Suppressor macrophage treated with lipopolysaccharide for 4 hours (primary cell): ENCODE measurements around the gene DAAM2.
A peak's percentile ranks its signal among the peaks of the same experiment; 100 is the strongest.

Experiments used
- DNase-seq: peaks from one replicate; pipeline ENCODE4 v3.0.0-alpha.2; 2020

DAAM2 gene

DNA sequence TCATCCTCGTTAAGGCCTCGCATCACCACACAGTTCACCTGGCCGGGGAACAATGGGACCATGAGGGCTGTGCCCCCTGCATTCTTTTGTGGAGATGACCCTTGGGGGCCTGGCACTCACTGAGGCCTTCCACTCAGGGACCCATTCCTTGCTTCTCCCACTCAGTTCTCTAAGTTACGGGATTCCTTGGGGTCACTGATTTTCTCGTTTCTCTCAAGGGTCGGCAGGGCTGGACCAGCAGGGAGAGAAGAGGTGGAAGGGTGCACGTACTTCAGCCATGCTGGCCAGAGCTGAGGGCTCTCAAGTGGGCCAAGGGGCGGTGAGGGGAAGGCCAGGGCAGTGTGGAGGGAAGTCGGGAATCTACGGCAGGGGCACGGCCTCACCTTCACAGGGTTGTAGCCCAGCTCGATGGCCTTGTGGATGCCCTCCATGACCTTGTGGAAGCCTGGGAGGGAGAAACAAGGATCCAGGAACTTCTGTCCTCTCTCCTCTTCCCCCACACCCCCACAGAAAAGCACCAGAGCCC is 121.3 kb downstream of the DAAM2 start:
- DNase-seq: no peak

DNA sequence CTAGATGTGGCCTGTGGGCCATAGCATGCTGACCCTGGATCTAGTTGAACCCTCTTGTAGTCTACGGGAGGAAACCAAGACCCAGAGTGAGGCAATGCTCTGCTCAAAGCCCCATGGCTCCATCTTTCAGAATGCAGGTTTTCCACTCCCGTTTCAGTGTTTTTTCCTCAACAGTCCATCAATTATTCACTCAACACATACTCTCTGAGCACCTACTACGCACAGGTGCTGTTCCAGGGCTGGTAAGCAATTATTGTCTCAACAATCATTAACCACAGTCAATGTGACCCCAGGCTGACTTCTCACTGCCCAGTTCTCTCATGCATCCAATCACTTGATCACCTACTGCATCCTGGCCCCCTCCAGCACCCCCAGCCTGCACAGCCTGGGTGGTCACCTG is 122.1 kb downstream of the DAAM2 start:
- DNase-seq: no peak

DNA sequence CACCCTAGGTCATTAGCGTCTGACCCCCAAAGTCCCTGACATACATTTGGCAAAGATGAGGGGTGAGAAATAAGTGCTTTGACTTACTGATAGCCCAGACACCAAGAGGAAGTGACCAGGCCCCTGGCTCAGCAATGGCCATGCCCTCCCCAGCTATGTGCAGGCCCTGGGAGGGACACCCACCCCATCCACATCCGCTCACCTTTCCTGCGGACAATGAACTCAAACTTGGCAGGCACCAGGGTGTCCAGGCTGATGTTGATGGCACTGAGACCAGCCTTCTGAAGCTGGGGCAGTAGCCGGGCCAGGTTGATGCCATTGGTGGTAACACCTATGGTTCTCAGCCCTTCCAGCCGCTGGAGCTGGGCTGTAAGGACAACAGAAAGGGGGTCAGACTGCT is 123.7 kb downstream of the DAAM2 start:
- no peak for DNase-seq

DNA sequence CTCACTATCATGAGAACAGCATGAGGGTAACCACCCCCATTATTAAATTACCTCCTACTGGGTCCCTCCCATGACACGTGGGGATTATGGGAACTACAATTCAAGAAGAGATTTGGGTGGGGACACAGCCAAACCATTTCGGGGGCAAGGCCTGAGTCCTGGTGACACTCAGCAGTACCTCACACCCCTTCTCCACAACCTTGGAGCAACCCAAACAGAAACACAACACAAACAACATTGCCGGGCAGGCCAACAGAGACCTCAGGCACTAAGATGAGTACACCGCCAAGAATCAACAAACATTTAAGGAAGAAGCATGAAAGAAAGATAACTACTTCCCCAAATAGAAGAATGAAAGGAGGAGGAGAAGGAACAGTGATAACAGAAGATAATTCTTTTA is 125.2 kb downstream of the DAAM2 start:
- no peak for DNase-seq

DNA sequence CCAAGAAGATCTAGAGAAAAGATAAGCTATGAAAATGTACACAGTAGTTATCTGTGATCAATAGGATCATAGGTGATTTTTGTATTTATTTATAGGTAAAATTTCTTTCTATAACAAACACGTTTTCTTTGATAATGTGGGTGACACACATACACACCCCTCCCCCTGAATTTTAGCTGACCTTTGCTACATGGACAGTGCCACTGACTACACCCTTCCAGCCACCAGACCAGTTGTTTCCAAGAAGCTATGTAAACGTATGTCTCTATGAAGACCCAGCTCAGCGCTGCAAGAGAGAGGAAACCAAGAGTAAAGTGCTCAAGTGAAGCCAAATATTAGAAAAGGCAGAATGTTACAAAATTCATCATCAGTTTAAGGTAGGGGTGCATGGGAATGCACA is 125.8 kb downstream of the DAAM2 start:
- no peak for DNase-seq

DNA sequence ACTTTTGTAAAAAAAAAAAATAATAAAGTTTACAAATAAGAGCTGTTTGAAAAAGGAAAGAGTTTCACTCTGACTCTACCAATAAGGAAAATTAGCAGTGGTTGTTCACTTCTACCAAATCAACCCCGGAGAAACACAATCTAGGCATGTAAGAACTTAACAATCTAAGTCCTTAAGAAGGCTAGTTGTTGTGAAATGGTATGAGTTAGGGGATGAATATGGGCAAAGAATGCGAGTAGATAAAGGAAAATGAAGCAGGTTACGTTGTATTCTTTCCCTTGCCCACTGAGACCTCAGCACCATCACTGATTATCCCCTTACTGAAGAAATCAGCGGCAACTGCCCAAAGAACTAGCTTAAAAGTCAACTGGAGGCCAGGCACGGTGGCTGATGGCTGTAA is 126.7 kb downstream of the DAAM2 start:
- no peak for DNase-seq

DNA sequence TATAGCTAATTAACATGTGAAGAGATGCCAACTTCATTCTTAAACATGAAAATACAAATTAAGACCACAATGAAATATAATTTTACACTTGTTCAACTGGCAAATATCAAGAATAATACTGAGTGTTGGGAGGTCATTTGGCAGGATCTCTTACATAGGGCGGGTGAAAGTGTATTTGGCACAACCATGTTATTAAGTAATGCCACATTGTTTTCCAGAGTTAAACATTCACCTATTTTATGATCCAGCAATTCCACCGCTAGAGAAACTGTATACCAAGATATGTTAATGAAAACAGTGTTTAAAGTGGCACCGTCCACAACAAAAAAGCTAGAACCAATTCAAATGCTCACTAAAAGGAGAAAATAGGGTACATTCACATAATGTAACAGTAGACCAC is 128.0 kb downstream of the DAAM2 start:
- DNase-seq: no peak

DNA sequence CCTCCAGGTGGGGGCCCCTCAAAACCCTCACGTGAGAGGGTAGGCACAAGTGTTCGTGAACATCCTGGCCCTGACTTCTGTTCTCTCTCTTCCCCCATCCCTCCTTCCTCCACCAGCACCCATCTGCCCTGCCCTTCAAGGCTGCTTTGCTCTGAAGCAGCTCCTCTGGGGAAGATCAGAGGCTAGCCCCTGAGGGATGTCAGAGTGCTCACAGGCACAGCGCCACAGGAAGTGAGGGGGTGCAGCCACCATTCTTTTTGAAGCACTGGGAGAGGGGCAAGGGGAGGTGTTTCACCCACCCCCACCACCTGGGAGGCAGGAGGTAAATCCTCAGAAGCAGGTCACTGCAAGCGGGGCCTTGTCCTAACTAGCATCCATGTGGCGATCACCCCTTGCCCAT is 130.6 kb downstream of the DAAM2 start:
- no peak for DNase-seq

DNA sequence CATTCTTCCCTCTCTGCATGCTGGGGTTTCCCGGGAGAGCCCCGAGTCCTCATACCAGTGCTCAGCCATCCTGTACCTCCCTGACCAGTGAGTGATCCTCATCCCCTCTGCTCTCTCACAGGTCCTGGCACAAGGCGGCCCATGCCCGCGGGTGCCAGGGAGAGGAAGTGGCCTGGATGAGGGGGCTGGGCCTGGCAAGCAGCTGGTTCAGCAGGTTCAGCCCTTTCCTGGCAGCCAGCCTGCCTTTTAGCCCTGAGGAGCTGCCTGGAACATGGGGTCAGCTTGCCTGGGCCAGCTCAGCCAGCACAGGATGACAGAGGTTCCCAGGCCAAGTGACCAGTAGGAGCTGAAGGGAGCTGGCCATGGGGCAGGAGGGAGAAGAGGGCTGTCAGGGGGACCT is 131.2 kb downstream of the DAAM2 start:
- DNase-seq: no peak

DNA sequence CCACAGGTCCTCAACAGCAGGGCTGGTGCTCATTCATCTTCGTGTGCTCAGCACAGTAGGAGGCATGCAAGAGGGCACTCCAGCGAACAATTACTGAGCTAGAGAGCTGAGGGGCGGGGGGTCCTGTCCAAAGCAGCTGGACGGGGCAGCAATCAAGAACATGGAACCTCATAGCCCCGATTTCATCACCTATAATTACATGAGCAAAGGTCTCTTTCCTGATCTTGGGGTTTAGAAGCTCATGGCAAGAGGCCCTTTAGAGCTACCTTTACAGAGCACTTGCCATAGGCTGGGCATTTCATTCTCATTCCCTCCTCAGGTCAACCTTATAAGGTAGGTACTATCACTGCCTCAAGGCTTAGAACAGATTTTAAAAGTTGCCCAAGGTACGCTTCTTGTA is 131.7 kb downstream of the DAAM2 start:
- no peak for DNase-seq

DNA sequence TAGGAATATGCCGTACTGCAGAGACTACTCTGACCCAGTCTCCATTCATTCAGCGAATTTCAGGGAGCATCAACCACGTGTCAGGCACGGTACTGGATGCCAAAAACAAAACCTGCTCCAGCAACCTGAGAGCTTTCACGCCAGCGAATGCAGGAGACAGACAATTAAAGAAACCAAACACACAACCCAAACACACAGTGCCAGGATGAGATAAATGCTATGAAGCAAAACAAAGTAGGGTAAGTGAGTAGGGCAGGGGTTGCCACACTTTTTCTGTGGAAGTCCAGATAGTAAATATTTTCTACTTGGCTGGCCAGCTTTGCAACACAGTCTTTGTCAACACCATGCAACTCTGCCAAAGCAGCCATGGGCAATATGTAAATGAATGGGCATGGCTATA is 132.1 kb downstream of the DAAM2 start:
- no peak for DNase-seq

DNA sequence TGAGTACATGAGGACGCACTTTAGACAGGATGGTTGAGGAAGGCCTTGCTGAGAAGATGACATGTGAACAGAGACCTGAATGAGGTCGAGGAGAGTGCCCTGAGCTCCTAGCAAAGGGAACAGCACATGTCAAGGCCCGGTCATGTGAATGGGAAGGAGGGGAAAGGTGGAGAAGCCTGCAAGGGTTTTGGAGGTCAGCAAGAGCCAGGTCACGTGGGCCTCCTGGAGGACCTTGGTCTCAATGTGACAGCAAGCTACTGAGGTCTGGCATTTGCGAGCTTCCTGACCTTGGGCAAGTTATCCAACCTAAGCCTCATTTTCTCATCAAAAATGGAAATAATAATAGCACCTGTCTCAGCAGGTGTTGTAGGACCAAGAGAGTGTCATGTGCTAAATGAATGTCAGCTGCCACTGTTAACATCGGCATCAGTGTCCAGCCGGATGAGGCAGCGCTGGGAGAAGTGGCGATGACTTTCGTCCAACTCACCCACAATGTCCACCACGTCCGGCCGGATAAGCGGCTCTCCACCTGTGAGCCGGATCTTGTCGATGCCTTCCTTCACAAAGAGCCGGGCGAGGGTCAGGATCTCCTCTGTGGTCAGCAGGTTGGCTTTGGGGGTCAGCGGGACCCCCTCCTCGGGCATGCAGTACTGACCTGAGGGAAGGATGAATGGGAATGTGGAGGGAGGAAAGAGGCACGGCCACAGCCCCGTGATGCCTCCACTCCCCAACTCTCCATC is 133.2 kb downstream of the DAAM2 start:
- no peak for DNase-seq

DNA sequence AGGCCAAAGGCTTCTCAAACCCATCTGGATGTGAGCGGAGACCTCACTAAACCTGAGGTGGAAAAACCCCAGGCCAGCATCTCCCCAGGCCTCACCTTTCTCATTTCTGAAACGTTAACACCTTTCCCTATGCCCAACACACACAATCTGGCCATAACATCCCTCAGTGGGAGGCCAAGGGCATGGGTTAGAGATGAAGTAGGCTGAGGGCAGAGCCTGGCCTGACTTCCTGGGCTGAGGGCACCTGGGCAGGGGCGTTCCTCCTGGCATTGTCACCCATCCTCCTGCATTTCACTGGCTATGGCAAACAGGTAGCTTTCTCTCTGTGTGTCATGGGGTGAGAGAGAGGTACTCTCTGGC is 133.7 kb downstream of the DAAM2 start:
- no peak for DNase-seq

DNA sequence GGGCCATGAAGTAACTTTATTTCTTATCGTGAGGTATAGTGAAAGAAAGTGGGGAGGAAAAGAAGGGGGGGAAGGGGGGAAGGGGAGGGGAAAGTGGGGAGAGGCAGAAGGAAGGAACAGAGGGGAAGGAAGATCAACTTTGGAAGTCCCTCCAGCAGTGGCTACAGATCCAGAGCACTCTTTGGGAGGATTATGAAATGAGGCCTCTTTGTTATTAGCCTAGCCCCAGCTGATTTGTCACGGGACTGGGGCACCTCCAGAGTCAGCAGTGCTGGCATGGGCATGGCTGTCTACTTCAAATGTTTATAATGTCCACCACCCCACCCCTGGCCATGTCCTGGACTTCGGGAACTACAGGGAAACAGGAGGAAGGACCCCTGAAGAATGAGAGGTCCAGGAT is 134.5 kb downstream of the DAAM2 start:
- DNase-seq: no peak

DNA sequence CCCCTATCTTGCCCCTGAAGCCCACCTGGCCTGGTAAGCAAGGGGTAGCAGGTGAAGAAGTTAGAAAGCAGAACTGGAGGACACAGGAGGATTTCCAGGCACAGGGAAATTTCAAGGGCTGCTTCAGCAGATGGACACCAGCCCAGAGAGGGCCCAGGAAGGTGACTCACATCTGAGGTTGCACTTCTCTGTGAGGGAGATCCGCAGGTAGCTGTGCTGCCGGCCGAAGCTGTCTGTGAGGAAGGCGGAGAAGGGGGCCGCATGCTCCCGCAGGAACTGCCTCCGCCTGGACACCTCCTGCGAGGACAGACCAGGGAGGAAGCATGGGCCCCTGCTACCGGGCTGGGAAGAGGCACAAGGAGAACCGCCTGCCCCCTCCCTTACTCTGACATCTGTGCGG is 135.0 kb downstream of the DAAM2 start:
- DNase-seq: no peak

DNA sequence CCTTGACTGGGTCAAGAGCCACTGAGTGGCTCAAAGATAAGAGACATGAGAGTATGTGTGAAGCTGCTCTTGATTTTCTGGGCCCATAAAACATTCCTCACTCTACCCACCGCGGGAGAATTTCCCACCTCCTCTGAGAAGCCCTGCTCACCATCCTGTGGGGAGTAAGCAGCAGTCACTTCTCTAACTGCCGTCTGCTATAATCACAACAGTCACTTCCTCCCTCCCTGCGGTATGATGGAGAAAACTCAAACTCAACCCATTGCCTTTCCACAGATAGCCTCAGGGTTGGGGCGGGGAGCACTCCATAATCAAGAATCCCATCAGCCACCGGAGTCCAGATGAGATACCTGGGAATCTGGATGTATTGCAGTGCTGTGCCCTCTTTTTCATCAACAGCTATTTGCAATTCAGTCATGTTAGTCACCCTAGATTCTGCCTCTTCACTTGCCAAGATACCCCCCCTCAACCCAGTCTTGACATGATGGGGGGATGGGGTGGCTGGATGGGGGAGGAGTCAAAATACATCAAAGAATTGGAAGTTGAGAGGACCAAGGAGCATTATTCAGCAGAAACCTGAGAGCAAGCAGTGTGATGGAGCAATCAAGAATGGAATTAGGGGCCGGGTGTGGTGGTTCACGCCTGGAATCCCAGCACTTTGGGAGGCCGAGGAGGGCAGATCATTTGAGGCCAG is 137.0 kb downstream of the DAAM2 start:
- no peak for DNase-seq

DNA sequence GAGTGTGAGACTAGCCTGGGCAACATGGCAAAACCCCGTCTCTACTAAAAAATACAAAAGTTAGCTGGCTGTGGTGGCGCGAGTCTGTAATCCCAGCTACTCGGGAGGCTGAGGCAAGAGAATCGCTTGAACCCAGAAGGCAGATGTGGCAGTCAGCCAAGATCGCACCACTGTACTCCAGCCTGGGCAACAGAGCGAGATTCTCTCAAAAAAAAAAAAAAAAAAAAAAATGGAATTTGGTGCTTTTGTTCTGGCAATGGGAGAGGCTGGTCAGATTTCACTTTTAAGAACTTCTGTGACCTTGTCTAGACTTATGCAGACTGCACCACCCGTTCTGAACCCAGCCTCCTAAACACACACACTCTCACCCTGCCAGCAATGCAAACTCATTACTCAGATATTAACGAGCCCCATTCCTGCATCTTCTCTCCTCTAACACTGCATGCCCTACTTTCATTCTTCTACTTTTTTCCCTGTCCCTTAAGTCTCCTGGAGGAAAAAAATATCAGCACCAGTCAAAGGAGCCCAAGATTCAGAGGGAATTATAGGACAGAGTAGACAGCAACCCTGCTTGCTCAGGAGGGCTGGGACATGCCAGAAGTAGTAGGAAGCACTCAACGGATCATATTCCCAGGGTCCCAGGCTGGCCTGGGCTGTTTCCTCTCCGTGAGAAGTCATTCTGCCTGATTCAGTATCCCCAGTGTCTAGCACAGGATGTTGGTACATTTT is 137.7 kb downstream of the DAAM2 start:
- no peak for DNase-seq

DNA sequence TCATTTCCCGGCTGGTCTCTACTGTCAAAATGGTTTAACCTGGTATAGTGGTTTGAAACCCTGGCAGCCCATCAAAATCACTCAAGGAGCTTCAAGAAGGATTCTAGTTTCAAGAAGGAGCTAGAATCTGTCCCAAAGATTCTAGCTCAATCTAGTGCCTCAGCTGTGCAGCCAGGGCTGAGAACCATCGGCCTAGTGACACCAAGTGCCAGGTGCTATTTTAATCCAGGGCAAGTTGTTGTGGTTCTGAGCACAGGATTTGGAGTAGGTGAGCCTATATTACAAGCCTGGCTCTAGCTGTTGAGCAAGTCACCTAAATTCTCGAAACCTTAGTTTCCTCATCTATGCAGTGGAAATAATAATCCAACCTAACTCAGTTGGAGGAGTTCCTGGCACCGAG is 138.4 kb downstream of the DAAM2 start:
- DNase-seq: no peak

DNA sequence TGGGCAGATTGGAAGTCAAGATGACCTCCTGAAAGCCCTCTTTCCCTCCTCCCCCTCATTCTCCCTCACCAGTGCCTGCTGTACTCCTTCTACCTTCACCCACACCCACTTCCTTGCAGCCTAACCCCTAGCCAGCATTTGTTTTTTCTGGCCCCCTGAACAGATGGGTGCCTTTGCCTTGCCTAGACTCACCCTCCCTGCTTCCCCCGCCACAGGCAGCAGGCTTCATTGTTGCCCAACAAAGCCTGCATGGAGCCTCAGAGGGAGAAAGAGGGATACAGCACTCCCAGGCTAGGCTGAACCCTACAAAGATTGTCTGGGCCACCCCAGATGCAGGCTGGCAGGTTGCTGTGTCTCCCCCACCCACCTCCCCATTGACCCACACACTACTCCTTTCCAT is 139.4 kb downstream of the DAAM2 start:
- DNase-seq: no peak

DNA sequence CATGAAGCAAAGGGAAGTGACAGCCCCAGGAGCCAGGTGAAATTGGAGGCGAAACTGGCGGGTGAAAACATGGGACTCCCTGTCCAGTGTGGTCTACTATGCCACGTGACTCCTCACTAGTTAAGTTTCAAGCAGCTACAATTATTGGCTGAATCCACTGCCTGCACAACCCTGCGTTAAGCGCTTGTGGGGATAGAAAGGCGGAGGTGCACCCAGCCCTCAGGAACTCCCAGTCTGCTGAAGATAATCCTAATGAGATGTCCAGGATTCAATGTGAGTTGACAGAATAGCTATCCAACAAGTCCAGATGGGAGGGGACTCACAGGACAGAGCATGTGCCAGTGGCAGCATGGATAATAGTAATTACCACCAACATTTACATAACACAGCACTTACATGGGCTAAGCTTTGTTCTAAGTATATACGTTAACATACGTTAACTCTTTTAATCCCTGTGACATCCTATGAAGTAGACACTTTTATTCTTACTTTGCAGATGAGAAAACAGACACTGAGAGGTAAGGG is 140.3 kb downstream of the DAAM2 start:
- DNase-seq: no peak

DNA sequence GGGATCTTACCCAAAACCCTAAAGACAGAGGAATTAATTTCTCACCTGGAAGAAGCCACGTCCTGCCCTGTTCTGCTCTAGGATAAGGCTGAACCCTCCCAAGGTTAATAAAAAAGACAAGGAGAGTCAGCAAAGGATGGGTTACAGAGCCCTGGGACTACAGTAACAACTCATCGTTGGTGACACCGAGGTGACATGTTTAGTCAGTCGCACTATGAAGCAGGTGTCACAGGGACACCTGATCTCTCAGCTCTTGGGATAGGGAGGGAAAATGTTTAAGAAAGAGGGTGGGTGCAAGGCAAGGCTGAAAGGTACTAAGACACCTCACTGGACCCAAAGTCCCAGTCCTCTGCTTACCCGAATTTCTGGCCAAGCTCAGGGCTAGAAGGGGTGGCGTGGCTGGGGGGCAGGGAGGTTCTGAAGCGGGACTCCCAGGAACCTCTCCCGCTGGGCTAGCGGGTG is 141.5 kb downstream of the DAAM2 start:
- DNase-seq: no peak

DNA sequence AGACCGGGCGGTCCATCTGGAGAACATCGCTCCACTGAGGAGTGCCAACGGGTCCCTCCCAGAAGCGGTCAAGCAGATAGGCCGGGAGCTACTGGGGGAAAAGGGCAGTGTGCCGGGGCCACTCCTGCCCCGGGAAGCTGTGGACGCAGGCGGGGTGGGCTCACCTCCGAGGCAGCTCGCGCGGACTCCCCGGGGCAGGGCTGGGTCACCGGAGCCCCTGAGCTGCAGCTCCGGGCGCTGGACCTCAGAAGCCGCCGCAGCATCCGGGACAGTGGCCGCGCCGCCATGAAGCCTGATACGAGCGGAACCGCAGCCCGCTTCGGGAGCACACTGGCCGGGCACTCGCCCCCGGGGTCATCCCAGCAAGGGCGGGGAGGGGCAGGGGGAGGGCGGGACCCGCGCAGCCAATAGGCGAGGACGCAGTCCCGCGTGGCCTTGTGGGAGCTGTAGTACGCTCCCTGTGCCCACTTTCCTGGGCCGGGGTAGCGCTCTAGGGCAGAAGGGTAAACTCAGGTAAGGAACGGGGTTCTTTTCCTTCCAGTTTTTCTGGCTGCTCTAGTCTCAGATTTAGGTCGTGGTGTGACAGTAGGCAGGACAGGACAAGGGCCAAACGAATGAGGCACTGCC is 142.1 kb downstream of the DAAM2 start, which contains the start of gene MOCS1:
MOCS1 (minus strand) TSS at position 332 of the 627 bp plus-strand sequence; CDS start at position 287, 45 bp downstream.
- peak; percentile 13 for DNase-seq

DNA sequence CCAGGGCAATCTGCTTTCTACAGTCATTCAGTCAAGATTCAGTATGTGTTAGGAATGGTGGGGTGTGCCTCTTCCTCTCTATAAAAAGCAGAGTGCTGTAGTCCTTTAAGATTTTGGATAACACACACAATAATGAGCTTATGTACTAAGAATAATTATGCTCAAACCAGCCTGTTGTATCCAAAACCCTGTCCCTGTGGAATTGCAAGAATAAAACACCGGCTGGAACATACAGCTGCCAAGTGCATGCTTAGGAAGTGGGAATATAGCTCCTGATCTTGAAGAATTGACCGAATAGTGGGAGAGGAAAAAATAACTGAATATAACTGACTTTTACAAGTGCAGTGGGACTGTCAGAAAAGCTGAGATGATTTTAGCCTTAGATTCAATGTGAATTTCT is 143.1 kb downstream of the DAAM2 start:
- DNase-seq: no peak
